Renal pelvis (tissue), 4 donors: ENCODE data around the gene CAAP1. TPM values are rescaled to one million over a fixed set of nuclear protein-coding genes. Genes with fewer than 3 reads are reported as not detected.
"Not testable (repeated sequence)": the region's sequence is repeated elsewhere in the genome, so short reads cannot be mapped to it uniquely, and the experiment has no call there.

Experiments
- DNase-seq: peaks from one replicate; pipeline ENCODE4 v3.0.0-alpha.2; 2013
- polyA plus RNA-seq, 3 donors: library from polyadenylated mRNA; unstranded; fragments of 120-200 nt; gene quantifications; one replicate each; pipeline ENCODE4 v1.2.1, GENCODE V29; 2013; ENCODE audit not compliant: insufficient read length in 3 of 3

Gene CAAP1
- polyA plus RNA-seq, 3 donors, result 36.5 to 41.1 (median 38.7) TPM

- DNase-seq, result not testable (repeated sequence)
Measured at GRCh38 chr9:26875155-26875554, 17.4 kb downstream of the CAAP1 start.

DNA sequence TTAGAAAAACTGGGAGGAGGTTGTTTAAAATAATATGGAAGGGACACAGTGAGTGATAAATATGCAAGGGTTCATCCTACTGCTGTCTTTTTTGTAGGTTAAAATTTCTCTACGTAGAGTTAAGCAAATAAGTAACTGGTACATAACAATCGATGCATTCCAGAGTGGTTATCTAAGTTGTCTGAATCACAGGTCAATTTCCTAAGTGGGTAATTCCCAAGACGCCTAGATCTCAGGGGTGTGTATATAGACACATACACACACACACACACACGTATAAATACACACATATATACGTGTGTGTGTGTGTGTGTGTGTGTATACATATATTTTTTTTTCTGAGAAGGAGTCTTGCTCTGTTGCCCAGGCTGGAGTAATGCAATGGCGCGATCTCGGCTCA, 22.3 kb downstream of the CAAP1 start:
- no peak for DNase-seq

- peak; percentile 15 for DNase-seq
Measured at GRCh38 chr9:26863074-26863473, 29.5 kb downstream of the CAAP1 start.

GRCh38 chr9:26856413-26857032, 36.1 kb downstream of the CAAP1 start:
- DNase-seq, result peak; percentile 22

GRCh38 chr9:26850995-26851394, 41.6 kb downstream of the CAAP1 start:
- no peak for DNase-seq

DNA sequence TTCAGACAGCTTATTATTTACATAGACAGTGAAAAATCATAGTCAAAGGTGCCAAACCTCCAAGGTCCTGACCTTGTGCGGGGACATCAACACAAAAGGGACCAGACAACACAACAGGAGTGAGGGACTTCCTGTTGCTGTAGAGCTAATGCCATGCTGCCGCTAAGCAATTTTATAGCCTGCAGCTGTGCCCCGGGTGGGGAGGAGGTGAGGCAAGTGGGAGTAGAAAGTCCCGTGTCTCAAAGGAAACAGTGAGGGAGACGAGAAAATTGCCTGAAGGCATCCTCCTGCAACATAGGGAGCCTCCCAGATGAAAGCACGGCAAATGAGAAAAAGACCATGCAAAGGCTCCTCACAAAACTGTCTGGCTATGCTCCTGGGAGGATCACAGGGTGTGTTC, 58.8 kb downstream of the CAAP1 start:
- DNase-seq, result peak; percentile 7

GRCh38 chr9:26828391-26828955, 64.1 kb downstream of the CAAP1 start:
- not testable (repeated sequence) for DNase-seq

DNA sequence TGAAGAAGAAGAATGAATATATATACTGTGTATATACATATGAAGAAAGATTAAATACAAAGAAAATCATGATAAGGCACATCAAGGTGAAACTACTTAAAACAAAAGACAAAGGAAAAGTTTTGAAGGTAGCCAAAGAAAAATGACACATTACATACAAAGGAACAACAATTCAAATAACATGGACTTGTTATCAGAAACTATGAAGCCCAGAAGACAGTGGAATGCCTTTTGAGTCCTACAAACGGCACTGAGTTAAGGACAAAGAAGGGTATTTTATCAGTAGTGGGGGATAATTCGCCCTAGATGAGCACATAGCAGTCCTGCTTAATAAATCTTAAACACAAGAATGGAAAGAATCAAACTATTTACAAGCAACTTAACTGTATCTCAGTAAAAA, 77.8 kb downstream of the CAAP1 start:
- no peak for DNase-seq

- no peak for DNase-seq
Measured at GRCh38 chr9:26813247-26813646, 79.4 kb downstream of the CAAP1 start.

DNA sequence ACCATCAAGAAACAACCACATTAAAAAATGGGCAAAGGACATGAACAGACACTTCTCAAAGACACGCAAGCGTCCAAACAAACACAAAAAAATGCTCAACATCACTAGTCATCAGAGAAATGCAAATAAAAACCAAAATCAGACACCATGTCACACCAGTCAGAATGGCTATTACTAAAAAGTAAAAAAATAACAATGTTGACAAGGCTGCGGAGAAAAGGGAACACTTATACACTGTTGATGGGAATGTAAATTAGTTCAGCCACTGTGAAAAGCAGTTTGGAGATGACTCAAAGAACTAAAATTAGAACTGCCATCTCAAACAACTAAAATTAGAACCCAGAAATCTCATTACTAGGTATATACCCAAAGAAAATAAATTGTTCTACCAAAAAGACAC, 80.4 kb downstream of the CAAP1 start:
- DNase-seq, result no peak

DNA sequence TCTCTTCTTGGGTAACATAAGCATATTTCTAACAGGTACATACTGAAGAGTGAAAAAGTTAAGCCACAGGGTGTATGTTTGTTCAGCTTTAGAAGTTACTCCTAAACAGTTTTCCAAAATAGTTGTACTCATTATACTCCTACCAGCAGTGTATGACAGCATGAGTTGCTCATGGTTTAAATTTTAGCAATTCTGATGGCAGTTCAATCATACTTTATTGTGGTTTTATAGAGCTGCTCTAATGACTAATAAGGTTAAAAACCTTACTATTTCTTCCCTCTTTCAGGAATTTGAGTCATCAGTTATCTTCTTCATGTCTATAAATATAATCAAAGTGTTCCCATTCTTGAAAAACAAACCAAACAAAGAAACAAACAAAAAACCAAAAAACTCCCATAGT, 81.5 kb downstream of the CAAP1 start:
- no peak for DNase-seq

GRCh38 chr9:26809795-26810194, 82.8 kb downstream of the CAAP1 start:
- no peak for DNase-seq

DNA sequence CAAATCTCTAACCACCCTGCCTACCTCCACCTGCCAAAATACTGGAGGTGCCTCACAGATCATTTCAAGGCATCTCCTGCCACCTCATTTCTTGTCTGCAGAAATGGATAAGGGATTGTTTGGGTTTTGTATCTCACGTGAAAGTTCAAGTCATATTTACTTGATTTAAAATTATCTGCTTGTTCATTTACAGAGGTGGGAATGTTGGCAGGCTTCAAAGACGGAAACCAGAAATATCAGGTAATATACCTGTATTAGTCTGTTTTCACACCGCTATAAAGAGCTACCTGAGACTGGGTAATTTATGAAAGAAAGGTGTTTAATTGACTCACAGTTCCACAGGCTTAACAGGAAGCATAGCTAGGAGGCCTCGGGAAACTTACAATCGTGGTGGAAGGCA, 85.4 kb downstream of the CAAP1 start:
- no peak for DNase-seq

GRCh38 chr9:26802921-26803320, 89.7 kb downstream of the CAAP1 start:
- DNase-seq, result no peak

GRCh38 chr9:26801772-26802171, 90.8 kb downstream of the CAAP1 start:
- no peak for DNase-seq

- no peak for DNase-seq
Measured at GRCh38 chr9:26800322-26800721, 92.3 kb downstream of the CAAP1 start.

- DNase-seq, result no peak
Measured at GRCh38 chr9:26791274-26791673, 101.3 kb downstream of the CAAP1 start.

Other genes with a start within 250 kb of the CAAP1 start
- gene PLAA, start 54.4 kb upstream of the CAAP1 start, polyA plus RNA-seq, result 10 to 100 TPM; 40.5 to 43.1 (median 41.0) TPM
- 10 to 100 TPM; 33.6 to 41.1 (median 40.9) TPM for gene IFT74, start 63.6 kb upstream of the CAAP1 start, polyA plus RNA-seq
- gene LRRC19, start 112.9 kb upstream of the CAAP1 start, polyA plus RNA-seq, result 10 to 100 TPM; 12.0 to 18.9 (median 14.0) TPM
- 10 to 100 TPM; 33.0 to 38.8 (median 36.7) TPM for gene TEK, start 216.4 kb upstream of the CAAP1 start, polyA plus RNA-seq